GM04503 (cell line): ENCODE measurements around the gene BMERB1.
"Not testable (repeated sequence)": the region's sequence is repeated elsewhere in the genome, so short reads cannot be mapped to it uniquely, and the experiment has no call there.

ENCODE experiments used
- DNase-seq: peaks from one replicate; pipeline ENCODE4 v3.0.0-alpha.2; 2012; ENCODE audit warnings: low read depth

Gene BMERB1

DNA sequence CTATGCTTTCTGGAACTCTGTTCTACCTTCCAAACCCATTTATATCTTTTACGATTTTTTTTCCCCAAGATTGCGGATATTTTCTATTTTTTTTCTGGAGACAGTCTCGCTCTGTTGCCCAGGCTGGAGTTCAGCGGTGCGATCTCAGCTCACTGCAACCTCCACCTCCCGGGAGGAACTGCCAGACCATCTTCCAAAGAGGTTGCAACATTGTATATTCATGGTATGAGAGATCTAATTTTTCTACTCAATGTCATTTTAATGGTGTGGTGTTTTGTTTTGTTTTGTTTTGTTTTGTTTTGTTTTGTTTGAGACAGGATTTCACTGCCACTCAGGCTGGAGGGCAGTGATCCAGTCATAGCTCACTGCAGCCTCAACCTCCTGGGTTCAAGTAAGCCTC, 8.5 kb upstream of the BMERB1 start:
- DNase-seq, result no peak

DNA sequence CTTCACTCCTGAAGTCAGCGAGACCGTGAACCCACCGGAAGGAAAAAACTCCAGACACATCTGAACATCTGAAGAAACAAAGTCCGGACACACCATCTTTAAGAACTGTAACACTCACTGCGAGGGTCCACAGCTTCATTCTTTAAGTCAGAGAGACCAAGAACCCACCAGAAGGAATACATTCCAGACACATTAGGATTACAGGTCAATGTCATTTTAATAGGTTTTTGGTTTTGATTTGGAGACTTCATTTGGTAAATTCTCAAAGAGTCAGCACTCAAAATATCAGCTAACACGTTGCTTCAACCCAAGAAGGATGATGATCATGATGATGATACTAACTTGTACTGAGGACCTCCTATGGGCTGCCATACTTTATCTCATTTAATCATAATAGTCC, 7.6 kb upstream of the BMERB1 start:
- DNase-seq, result no peak

DNA sequence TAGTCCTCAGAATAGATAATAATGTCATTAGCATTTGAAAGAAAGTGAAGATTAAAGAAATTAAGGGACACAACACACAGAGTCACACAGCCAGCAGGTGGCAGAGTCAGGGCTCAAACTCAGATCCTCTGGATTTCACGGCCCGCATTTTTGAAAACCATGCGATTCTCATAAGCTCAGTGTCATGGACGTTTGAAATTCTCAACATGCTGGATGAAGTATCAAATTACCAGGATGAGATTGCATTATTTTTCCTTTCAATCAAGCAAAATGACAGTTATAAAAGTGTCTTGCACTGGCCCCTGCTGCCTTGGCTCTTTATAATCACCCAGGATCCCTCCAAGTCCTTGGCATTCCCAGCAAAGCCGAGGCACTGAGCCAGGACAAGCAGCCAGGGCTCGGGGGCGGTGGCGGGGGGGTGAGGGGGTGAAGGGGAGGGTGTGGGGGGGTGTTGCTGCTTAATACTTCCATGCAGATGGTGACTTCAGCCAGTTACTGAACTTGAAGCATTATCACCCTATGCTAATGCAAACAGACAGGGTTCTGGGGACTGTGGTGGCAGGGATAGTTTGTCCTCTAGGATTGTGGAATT, 6.6 kb upstream of the BMERB1 start:
- DNase-seq, result peak; percentile 50

DNA sequence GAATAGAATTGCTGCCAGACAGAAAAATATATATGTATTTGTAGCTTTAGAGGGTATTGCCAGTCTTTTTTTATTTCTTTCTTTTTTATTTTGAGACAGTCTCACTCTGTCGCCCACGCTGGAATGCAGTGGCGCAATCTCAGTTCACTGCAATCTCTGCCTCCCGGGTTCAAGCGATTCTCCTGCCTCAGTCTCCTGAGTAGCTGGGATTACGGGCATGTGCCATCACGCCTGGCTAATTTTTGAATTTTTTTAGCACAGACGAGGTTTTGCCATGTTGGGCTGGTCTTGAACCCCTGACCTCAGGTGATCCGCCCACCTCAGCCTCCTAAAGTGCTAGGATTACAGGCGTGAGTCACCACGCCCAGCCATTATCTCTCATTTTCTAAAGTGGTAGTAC, 3.5 kb upstream of the BMERB1 start:
- not testable (repeated sequence) for DNase-seq

DNA sequence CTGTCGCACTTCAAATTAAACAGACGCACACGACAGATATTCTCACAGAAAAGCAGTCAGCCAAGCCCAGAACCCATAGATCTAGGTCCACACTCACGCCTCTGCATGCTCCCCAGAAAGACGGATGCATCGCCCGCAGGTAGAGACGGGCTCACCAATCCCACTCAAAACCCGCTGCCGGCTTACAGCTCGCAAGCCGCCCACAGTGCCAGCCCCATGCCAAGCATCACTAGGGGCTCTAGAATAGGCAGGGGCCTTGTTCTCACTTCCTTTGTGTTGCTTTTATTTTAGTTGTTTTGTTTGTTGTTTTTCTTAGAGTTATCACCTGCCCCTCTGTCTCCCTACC, 336 bp upstream of the BMERB1 start:
- DNase-seq, result no peak

DNA sequence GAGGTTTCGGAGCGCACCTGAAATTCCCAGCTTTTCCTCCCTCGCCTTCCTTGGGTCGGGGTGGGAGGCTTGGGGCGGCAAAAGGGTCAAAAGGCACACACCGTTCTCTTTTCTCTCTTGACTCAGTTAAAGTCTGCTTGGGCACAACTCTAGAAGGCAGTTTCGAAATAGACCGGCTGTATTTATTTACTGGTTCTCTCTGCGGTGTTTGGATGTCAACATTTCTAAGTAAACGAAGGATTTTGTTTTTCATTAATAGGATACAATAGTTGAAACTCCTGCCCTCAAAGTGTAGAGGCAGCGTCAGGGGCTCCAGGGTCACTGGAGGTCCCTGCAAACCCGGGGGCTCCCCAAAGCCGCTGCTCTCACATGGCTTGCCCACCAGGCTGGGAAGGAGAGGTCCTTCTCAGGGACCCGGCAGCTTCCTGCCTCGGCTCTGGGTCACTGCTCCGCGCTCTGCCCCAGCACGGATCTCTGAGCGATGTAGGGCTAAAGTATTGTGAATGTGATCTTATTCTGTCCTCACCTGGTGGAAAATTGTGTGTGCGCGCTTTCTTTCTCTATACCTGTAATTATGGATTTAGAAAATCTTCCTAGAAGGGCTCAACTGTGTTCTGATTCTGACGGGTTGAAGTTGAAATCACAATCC, 952 bp downstream of the BMERB1 start:
- DNase-seq, result no peak

DNA sequence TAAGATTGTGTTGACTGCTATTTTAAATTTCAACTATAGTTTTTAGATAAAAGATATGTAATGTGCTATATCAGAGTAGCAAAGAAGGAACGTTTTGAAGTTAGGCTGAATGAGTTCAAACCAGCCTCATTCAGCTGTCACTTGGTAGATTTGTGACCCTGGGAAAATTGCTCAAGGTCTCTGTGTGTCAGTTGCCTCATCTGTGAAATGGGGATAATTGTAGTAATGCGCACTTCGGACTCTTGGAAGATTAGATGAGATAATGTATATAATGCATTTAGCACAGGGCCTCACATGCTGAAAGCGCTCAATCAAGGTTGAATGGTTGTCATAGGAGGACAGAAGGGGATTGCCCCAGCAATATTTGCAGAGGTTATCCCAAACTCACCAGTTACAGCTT, 4.7 kb downstream of the BMERB1 start:
- no peak for DNase-seq

DNA sequence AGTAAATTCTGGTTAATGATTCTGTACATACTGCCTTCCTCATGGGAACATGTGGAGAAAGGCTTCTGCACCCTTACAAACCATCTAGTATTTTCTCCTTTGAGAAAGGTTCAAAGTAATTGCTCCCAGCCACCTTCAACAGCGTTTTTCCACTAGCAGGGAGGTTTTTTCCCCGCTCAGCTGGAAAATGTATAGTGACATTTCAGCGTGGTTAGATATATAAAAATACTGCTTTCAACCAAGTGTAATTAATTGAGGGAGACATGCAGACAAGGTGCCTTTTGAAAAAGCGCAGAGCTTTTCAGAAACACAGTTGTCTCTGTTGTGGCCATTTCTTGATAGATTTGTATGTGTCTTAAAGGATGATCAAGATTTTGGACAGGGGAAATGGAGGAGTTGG, 5.1 kb downstream of the BMERB1 start:
- no peak for DNase-seq

DNA sequence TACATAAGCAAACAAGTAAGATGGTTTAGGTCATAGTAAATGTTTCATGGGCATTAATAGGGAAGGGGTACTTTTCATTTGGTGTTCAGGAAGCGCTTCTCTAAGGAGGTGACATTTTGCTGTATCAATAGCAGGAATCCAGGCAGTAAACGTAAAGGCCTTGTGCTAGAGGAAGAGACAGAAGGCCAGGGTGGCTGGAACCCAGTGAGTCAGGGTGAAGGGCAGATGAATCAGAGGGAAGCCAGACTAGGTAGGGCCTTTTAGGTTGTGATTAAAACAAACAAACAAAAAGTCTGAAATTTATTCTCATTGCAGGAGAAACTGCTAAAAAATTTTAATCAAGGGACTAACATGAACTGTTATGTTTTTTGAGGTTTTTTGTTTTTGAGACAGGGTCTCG, 6.5 kb downstream of the BMERB1 start:
- no peak for DNase-seq

DNA sequence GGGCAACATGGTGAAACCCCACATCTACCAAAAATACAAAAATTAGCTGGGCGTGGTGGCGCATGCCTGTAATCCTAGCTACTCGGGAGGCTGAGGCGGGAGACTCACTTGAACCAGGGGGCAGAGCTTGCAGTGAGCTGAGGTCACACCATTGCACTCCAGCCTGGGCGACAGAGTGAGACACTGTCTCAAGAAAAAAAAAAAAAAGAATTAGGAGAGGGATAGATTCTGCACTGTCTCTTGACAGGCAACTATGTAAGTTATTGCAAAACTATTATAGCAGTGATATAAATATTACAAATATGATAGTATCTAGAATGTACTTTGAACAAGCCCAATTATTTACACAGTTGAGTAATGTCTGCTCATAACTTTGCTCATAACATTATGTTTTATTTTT, 7.8 kb downstream of the BMERB1 start:
- not testable (repeated sequence) for DNase-seq

DNA sequence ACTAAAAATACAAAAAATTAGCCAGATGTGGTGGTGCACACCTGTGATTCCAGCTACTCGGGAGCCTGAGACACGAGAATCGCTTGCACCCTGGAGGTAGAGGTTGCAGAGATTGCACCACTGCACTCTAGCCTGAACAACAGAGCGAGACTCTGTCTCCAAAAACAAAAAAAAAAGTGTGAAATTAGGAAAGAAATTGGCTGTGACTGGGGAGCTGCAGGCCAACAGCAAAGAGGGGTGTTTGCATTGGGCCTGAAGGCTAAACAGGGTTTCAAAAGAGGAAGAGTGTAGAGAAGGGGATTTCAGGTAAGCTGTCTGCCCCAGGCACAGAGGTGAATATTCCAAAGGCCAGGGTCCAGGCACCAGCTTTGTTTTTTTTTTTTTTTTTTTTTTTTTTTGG, 9.4 kb downstream of the BMERB1 start:
- DNase-seq, result no peak

DNA sequence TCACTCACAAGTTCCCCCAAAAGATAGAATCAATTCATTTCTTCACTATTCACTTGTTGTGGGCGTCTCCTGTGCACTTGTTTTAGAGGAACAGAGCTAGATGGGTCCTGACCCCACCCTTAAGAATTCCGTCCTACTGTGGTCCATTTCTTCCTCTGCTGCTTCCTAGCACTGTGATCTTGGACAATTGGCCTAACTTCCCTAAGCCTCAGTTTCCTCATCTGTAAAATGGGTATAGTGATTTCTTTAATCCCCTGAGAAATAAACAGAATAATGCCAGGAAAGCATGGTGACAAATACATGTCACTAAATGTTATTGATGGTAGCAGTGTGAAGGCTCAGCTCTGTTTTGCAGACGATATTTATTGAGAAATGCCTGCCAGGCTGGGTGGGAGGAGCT, 9.9 kb downstream of the BMERB1 start:
- DNase-seq, result no peak

DNA sequence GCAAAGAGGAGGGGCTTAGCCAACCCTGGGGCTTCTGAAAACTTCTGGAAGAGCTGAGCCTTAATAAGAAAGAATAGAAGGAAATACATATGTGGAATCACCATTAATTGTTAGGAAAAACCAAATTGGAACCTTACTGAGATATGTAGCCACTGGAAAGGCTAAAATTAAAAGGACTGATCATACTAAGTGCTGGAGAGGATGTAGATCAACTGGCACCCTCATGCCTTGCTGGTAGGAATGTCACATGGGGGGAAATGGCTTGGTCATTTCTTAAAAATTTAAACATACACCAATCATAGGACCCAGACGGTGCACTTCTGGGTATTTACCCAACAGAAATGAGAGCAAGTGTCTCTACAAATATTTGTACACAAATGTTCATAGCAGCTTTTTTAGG, 11.1 kb downstream of the BMERB1 start:
- DNase-seq, result no peak

DNA sequence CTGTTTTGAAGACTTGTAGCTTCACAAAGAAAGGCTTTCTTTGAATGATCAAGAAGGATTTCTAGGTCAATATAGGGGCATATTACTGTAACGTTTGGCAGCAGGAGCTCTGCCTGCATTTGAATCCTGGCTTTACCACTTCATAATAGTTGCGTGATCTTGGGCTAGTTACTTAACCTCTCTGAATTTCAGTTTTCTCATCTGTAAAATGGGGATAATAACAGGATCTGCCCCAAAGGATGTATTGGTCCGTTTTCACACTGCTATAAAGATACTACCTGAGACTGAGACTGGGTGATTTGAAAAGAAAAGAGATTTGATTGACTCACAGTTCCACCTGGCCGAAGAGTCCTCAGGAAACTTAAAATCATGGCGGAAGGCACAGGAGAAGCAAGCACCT, 12.5 kb downstream of the BMERB1 start:
- no peak for DNase-seq

DNA sequence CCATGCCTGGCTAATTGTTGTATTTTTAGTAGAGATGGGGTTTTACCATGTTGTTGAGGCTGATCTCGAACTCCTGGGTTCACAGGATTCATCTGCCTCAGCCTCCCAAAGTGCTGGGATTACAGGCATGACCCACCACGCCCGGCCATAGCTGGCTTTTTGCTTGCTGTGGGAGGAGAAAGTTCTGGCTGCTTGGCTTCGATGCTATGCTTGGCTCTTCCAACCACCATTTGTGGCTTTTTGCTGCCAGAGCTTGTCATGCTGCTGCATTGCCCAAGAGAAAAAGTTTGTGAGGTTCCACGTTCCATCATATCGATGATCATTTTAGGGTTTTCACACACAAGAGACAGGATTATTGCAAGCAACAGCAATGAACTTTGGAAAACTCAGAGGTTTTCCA, 16.2 kb downstream of the BMERB1 start:
- no peak for DNase-seq

DNA sequence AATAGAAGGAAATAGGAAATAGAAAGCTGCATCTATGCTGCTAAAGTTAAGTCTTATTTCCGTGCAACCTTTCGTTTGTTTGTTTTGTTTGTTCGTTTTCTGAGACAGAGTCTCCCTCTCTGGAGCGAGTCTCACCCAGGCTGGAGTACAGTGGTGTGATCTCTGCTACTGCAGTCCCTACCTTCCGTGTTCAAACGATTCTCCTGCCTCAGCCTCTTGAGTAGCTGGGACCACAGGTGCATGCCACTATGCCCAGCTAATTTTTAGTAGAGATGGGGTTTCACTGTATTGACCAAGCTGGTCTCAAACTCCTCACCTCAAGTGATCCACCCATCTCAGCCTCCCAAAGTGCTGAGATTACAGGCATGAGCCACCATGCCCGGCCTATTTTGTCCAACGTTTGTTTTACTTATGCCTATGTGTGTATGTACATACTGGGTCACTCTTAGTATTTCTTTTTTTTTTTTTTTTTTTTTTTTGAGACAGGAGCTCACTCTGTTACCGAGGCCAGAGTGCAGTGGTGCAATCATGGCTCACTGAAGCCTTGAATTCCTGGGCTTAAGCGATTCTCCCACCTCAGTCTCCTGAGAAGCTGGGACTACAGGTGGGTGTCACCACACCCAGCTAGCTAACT, 16.8 kb downstream of the BMERB1 start:
- DNase-seq, result no peak

DNA sequence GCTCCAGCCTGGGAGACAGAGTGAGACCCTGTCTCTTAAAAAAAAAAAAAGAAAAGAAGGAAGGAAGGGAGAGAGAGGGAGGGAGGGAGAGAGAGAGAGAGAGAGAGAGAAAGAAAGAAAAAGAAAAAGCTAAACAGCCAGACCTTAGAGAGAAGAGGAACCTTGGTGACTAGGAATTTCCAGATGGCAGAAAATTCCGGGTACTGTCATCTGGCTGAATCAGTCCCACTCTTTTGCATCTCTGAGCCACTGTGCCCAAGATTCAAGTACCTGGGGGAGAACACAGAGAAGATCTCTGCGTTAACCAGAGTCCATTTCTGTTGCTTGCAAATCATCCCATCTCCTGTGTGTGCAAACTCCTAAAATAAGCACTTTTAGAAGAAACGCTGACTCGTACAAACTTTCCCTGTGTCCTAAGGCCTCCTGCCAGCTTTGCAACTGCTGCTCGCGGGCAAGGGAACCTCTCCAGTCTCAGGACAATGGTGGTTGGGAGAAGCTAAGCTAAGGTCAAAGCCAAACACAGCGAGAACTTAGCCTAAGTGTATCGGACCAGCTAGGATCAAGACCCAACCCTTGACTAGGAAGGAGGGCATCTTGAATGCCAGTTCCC, 18.0 kb downstream of the BMERB1 start:
- no peak for DNase-seq

DNA sequence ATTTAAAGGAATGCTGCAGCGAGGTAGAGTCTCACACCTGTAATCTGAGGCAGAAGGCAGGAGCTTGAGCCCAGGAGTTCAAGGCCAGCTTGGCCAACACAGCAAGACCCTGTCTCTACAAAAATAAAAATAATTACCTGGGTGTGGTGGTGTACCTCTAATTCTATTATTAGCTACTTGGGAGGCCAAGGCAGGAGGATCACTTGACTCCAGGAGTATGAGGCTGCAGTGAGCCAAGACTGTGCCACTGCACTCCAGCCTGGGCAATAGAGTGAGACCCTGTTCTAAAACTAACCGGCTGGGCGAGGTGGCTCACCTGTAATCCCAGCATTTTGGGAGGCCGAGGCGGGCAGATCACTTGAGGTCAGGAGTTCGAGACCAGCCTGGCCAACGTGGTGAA, 18.9 kb downstream of the BMERB1 start:
- not testable (repeated sequence) for DNase-seq

DNA sequence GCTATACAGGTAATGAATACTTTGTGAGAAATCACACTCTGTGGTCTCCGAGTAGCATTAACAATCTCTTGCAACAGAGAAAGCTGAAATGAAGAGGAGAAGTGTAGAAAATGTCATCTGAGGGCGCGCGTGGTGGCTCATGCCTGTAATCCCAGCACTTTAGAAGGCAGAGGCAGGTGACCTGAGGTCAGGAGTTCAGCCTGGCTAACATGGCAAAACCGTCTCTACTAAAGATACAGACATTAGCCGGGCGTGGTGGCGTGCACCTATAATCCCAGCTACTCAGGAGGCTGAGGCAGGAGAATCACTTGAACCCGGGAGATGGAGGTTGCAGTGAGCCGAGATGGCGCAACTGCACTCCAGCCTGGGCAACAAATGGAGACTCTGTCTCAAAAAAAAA, 20.5 kb downstream of the BMERB1 start:
- DNase-seq, result not testable (repeated sequence)

DNA sequence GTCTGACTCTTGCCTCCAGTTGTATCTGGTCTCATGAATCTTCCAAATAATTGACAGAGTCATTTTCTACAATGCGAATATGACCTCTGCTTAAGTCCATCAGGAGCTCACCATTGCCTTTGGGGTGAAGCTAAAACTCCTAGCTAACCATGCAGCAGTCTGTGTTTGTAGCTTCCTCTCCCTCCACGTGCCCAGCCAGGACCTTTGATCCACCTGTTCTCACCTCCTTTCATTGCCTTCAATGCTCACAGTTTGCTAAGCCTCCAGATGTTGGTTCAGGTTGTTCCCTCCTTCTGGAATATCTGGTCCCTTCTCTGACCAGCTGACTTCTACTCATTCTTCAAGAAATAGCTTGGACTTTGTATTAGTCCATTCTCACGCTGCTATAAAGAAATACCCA, 23.0 kb downstream of the BMERB1 start:
- DNase-seq, result no peak

DNA sequence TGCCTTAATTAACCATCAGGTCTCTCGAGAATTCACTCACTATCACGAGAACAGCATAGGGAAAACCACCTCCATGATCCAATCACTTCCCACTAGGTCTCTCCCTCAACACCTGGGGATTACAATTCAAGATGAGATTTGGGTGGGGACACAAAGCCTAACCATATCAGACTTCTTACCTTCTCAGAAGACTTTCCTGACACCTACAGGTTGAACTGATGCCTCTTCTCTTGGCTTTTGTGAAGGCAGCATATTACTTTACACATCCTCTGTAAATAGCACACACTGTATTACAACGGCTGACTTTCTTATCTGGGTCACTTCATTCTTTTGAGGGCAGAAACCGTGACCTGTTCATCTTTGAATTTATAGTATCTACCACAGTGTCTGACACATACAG, 23.6 kb downstream of the BMERB1 start:
- no peak for DNase-seq

DNA sequence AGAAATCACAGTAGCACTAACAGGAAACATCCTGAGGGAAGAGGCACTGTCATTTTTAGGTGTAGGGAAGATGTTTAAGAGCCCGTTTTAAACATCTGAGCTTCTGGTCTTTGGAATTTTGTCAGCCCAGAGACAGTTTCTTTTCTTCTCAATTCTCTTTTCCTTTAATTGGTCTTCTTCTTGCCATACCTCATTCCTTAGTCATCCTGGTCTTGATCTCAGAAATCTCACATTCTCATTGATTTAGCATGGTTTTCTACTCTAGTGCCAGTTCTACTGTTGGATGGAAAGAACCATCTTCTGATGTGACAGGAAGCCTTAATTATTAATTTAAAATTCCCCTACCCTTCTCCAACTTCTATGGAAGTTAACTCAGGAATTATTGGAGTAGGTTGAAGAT, 25.4 kb downstream of the BMERB1 start:
- no peak for DNase-seq

DNA sequence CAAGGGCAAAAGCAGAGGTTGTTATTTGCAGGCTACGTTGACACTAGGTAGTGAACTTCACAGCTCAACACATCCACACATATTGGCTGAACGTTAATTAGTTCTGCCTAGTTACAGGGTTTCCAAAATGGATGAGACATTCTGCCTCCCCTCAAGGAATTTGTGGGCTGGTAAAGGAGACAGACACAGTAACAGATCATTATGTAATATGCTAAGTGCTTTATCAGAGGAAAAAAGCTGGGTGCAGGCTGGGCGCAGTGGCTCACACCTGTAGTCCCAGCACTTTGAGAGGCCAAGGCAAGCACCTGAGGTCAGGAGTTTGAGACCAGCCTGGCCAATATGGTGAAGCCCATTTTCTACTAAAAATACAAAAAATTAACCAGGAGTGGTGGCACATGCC, 26.2 kb downstream of the BMERB1 start:
- no peak for DNase-seq

DNA sequence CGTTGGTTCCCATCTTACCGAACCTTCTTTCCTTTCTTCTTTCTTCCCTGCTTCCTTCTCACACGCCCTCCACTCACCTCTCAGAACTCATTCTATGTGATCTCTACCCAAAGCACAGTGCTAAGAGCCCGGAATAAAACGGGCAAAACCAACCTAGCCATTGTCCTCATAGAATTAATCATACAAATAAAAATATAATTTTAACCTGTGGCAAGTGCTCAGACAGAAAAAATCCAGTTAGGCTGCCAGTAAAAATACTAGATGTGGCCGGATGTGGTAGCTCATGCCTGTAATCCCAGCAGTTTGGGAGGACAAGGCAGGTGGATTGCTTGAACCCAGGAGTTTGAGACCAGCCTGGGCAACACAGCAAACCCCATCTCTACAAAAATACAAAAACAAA, 27.0 kb downstream of the BMERB1 start:
- DNase-seq, result no peak
